Stimulated activated CD8-positive, alpha-beta memory T cell treated with anti-CD3 and anti-CD28 coated beads, Interleukin-15, amount 100 ng/mL, for 24 hours (primary cell): ENCODE measurements around the gene SLC2A2.

Source experiments
- DNase-seq: peaks from one replicate; pipeline ENCODE4 v3.0.0-alpha.2; 2020; ENCODE audit warnings: low read depth

The SLC2A2 gene

GRCh38 chr3:171026597-171027293, at the start of gene SLC2A2:
TSS of gene SLC2A2 (minus strand) at chr3:171026720. CDS start at chr3:171026670, 50 bp downstream.
- no peak for DNase-seq

GRCh38 chr3:171072432-171072831, 45.9 kb upstream of the SLC2A2 start:
- no peak for DNase-seq

- no peak for DNase-seq
Measured at GRCh38 chr3:171068658-171069057, 42.1 kb upstream of the SLC2A2 start.

GRCh38 chr3:171066206-171066605, 39.7 kb upstream of the SLC2A2 start:
- no peak for DNase-seq

GRCh38 chr3:171065732-171066131, 39.2 kb upstream of the SLC2A2 start:
- no peak for DNase-seq

GRCh38 chr3:171064461-171064860, 37.9 kb upstream of the SLC2A2 start:
- DNase-seq, result no peak

GRCh38 chr3:171061749-171062148, 35.2 kb upstream of the SLC2A2 start:
- DNase-seq, result no peak

- DNase-seq, result no peak
Measured at GRCh38 chr3:171059978-171060377, 33.5 kb upstream of the SLC2A2 start.

- no peak for DNase-seq
Measured at GRCh38 chr3:171058873-171059603, 32.5 kb upstream of the SLC2A2 start.

- DNase-seq, result no peak
Measured at GRCh38 chr3:171058058-171058457, 31.5 kb upstream of the SLC2A2 start.

- DNase-seq, result no peak
Measured at GRCh38 chr3:171057072-171057471, 30.6 kb upstream of the SLC2A2 start.

- no peak for DNase-seq
Measured at GRCh38 chr3:171056528-171056927, 30.0 kb upstream of the SLC2A2 start.

- DNase-seq, result no peak
Measured at GRCh38 chr3:171055336-171056178, 29.0 kb upstream of the SLC2A2 start.

GRCh38 chr3:171054921-171055320, 28.4 kb upstream of the SLC2A2 start:
- no peak for DNase-seq

- DNase-seq, result no peak
Measured at GRCh38 chr3:171054231-171054630, 27.7 kb upstream of the SLC2A2 start.

- no peak for DNase-seq
Measured at GRCh38 chr3:171049861-171050444, 23.4 kb upstream of the SLC2A2 start.

GRCh38 chr3:171046760-171047159, 20.2 kb upstream of the SLC2A2 start:
- no peak for DNase-seq

- no peak for DNase-seq
Measured at GRCh38 chr3:171044835-171045793, 18.6 kb upstream of the SLC2A2 start.

- no peak for DNase-seq
Measured at GRCh38 chr3:171044384-171044783, 17.9 kb upstream of the SLC2A2 start.

GRCh38 chr3:171039674-171040073, 13.2 kb upstream of the SLC2A2 start:
- no peak for DNase-seq

- no peak for DNase-seq
Measured at GRCh38 chr3:171038342-171038741, 11.8 kb upstream of the SLC2A2 start.
